Stimulated activated naive CD4-positive, alpha-beta T cell treated with Interleukin-2 at 50 U/mL for 16 hours (primary cell): ENCODE data around the gene ARHGAP45.

Source experiments
- DNase-seq: peaks from one replicate; lab custom pipeline; 2025; lab: John Stamatoyannopoulos, UW

The ARHGAP45 gene

GRCh38 chr19:1132552-1133383 is 65.8 kb downstream of the ARHGAP45 start:
- peak; percentile 38 for DNase-seq

- DNase-seq = peak; percentile 90
Measured at GRCh38 chr19:1133471-1133929, 66.5 kb downstream of the ARHGAP45 start.

- no peak for DNase-seq
Measured at GRCh38 chr19:1134431-1134830, 67.5 kb downstream of the ARHGAP45 start.

- DNase-seq = no peak
Measured at GRCh38 chr19:1135454-1135853, 68.5 kb downstream of the ARHGAP45 start.

- DNase-seq = no peak
Measured at GRCh38 chr19:1136201-1136600, 69.2 kb downstream of the ARHGAP45 start.
